HEK293T (cell line): ENCODE results near the gene SLC5A10.

Experiments
- CTCF ChIA-PET: fragments of 350-600 bp; formaldehyde crosslinking; extraction: SDS; loops from one replicate; lab custom pipeline; 2021; ENCODE audit warnings: antibody characterized with exemption, inconsistent platforms; lab: Yijun Ruan, JAX
- POLR2A ChIA-PET: fragments of 350-600 bp; formaldehyde crosslinking; extraction: SDS; loops from one replicate; lab custom pipeline; 2020; ENCODE audit warnings: antibody characterized with exemption, inconsistent platforms; lab: Yijun Ruan, JAX
- DNase-seq: peaks from one replicate; pipeline ENCODE4 v3.0.0; 2012; ENCODE audit warnings: mixed read lengths; ENCODE audit errors: extremely low spot score
- ARNT ChIP-seq: fragments of 450-650 bp; IDR thresholded peaks from 2 replicates; pipeline ENCODE4 v1.6.1; 2017; ENCODE audit warnings: mild to moderate bottlenecking
- BHLHE40 ChIP-seq: fragments of 450-650 bp; IDR thresholded peaks from 2 replicates; pipeline ENCODE4 v1.6.1; 2016; ENCODE audit warnings: mild to moderate bottlenecking, moderate library complexity, borderline replicate concordance
- CTBP1 ChIP-seq: fragments of 450-650 bp; IDR thresholded peaks from 2 replicates; pipeline ENCODE4 v1.6.1; 2016; ENCODE audit warnings: borderline replicate concordance
- ELF4 ChIP-seq: fragments of 450-650 bp; IDR thresholded peaks from 2 replicates; pipeline ENCODE4 v1.6.1; 2017; ENCODE audit warnings: antibody characterized with exemption
- FOXA1 ChIP-seq: fragments of 450-650 bp; IDR thresholded peaks from 2 replicates; pipeline ENCODE4 v1.6.1; 2016; ENCODE audit warnings: mild to moderate bottlenecking
- FOXK2 ChIP-seq: fragments of 450-650 bp; IDR thresholded peaks from 2 replicates; pipeline ENCODE4 v1.6.1; 2016; ENCODE audit warnings: mild to moderate bottlenecking
- FOXM1 ChIP-seq: fragments of 450-650 bp; IDR thresholded peaks from 2 replicates; pipeline ENCODE4 v1.6.1; 2017; ENCODE audit warnings: mild to moderate bottlenecking, borderline replicate concordance
- HDGF ChIP-seq: fragments of 450-650 bp; IDR thresholded peaks from 2 replicates; pipeline ENCODE4 v1.6.1; 2017; ENCODE audit warnings: antibody characterized with exemption, borderline replicate concordance
- L3MBTL2 ChIP-seq: fragments of 450-650 bp; conservative IDR thresholded peaks from 2 replicates; pipeline ENCODE4 v1.6.1; 2016; ENCODE audit warnings: mild to moderate bottlenecking
- LEF1 ChIP-seq: fragments of 450-650 bp; IDR thresholded peaks from 2 replicates; pipeline ENCODE4 v1.6.1; 2017; ENCODE audit warnings: mild to moderate bottlenecking, borderline replicate concordance
- NFRKB ChIP-seq: fragments of 450-650 bp; IDR thresholded peaks from 2 replicates; pipeline ENCODE4 v1.6.1; 2016; ENCODE audit warnings: mild to moderate bottlenecking, moderate library complexity
- SP1 ChIP-seq: fragments of 450-650 bp; IDR thresholded peaks from 2 replicates; pipeline ENCODE4 v1.6.1; 2017
- SUZ12 ChIP-seq: fragments of 450-650 bp; IDR thresholded peaks from 2 replicates; pipeline ENCODE4 v1.6.1; 2016; ENCODE audit warnings: mild to moderate bottlenecking
- TARDBP ChIP-seq: fragments of 450-650 bp; IDR thresholded peaks from 2 replicates; pipeline ENCODE4 v1.6.1; 2016
- ZNF384 ChIP-seq: fragments of 450-650 bp; IDR thresholded peaks from 2 replicates; pipeline ENCODE4 v1.6.1; 2016
- TF ChIP-seq, protein P1 (sequence below): fragments of 450-650 bp; IDR thresholded peaks from 2 replicates; pipeline ENCODE4 v1.6.1; 2016

Gene SLC5A10

DNA sequence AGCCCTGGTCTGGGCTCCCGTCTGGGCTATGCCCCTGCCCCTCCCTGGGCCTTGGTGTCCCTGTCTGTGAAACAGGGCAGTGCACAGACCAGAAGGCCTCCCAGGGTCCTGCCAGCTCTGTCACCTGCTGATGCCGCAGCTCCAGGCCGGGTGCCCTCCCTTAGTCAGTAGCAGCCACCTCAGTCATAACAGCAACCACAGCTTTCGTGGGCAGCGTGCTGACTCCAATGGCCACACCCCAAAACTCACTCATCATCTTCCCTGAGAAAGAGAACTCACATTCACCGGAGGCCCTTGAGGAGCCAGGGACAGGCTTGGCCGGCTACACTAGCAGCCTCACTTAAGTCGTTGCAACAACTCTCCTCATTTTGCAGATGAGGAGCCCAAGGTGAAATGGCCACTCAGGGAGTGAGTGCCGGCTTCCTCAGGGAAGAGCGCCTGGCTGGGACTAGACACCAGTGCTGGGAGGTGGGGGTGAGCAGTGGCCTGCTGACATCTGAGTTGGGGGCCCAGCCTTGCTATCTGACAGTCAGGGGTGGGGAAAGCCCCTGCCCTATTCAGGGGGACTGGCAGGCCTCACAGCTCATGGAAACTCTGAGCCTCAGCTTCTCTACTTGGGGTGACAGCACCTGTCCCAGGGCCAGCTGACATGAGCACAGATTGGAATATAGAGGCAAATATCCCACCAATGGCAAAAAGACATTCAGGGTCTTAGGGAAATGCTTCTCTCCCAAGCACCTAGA, 22.6 kb downstream of the SLC5A10 start:
- DNase-seq: no peak
- ChIA-PET CTCF (no interaction called here), POLR2A (interaction anchor here (0.7 kb wide), 1 partner anchor 17 kb away, joined by 4 read pairs; no protein-coding TSS in a partner anchor)
- no peak for TF ChIP-seq L3MBTL2

DNA sequence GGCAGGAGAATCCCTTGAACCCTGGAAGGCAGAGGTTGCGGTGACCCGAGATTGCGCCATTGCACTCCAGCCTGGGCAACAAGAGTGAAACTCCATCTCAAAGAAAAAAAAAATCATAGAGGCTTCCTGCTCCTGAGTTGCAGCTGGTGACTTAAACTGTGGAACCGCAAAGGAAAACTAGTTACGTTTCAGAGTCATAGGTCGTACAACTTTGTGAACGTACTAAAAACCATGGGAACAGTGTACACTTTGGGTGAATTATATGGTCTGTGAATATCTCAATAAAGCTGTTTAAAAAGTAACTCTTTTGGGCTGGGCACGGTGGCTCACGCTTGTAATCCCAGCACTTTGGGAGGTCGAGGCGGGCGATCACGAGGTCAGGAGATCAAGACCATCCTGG, 23.6 kb downstream of the SLC5A10 start:
- CTCF ChIA-PET: interaction anchor here (0.6 to 0.9 kb wide), 2 partner anchors 15 to 24 kb away, joined by 3 to 4 read pairs; partner anchors contain the start of gene SLC5A10
- POLR2A ChIA-PET: interaction anchor here (1.3 kb wide), 1 partner anchor 27 kb away, joined by 3 read pairs; no protein-coding TSS in a partner anchor
- no peak for TF ChIP-seq ZNF384
- no peak for TF ChIP-seq NFRKB
- no peak for TF ChIP-seq CTBP1
- no peak for TF ChIP-seq LEF1
- no peak for DNase-seq

DNA sequence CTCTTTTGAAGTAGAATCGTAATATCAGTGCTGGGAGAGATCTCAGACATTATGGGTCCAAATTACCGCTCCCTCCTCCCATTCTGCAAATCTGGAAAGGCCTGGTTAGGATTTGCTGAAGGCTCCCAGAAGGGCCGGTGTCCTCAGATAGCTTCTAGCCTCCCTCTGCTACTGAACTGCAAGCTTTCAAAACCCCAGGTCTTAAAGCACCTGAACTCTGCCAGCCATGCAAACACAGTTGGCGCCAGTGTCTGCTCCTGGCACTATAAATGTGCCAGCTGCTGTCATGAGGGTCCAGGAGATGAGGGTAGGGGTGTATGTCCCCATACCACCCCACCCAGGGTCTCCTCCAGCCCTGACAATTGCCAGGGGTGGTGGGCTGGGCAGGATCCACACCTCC, 24.2 kb downstream of the SLC5A10 start:
- CTCF ChIA-PET: no interaction called here
- no peak for DNase-seq
- POLR2A ChIA-PET: interaction anchor here (1.3 kb wide), 1 partner anchor 26 kb away, joined by 3 read pairs; no protein-coding TSS in a partner anchor
- TF ChIP-seq FOXA1: no peak

DNA sequence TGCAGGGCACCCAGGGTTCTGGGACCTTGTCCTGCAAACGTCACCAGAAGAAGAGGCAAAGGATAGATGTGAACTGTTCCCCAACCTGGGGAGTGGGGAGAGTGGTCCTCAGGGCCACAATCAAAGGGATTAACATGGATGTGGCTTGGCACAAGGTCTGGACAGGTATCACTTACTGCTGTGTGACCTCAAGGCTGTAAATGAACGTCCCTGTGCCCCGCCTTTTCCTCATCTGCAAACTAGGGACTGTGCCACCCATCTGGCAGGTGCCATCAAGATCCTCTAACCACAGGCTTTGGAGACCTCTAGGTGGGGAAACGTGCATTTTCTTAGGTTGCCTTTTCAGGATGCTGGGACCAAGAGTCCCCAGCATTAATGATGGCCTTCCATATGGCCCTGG, 25.1 kb downstream of the SLC5A10 start:
- ChIA-PET POLR2A (interaction anchor here (1.3 kb wide), 1 partner anchor 25 kb away, joined by 3 read pairs; no protein-coding TSS in a partner anchor), CTCF (no interaction called here)
- TF ChIP-seq SUZ12: no peak
- TF ChIP-seq NFRKB: no peak
- TF ChIP-seq FOXA1: no peak
- no peak for TF ChIP-seq ARNT
- no peak for TF ChIP-seq ZNF384
- no peak for TF ChIP-seq FOXM1
- TF ChIP-seq LEF1: no peak
- TF ChIP-seq TARDBP: no peak
- no peak for TF ChIP-seq BHLHE40
- no peak for TF ChIP-seq FOXK2
- TF ChIP-seq CTBP1: no peak
- TF ChIP-seq HDGF: no peak
- TF ChIP-seq, protein P1, sequence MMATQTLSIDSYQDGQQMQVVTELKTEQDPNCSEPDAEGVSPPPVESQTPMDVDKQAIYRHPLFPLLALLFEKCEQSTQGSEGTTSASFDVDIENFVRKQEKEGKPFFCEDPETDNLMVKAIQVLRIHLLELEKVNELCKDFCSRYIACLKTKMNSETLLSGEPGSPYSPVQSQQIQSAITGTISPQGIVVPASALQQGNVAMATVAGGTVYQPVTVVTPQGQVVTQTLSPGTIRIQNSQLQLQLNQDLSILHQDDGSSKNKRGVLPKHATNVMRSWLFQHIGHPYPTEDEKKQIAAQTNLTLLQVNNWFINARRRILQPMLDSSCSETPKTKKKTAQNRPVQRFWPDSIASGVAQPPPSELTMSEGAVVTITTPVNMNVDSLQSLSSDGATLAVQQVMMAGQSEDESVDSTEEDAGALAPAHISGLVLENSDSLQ: no peak
- no peak for TF ChIP-seq L3MBTL2
- TF ChIP-seq ELF4: no peak
- no peak for TF ChIP-seq SP1
- DNase-seq: no peak

DNA sequence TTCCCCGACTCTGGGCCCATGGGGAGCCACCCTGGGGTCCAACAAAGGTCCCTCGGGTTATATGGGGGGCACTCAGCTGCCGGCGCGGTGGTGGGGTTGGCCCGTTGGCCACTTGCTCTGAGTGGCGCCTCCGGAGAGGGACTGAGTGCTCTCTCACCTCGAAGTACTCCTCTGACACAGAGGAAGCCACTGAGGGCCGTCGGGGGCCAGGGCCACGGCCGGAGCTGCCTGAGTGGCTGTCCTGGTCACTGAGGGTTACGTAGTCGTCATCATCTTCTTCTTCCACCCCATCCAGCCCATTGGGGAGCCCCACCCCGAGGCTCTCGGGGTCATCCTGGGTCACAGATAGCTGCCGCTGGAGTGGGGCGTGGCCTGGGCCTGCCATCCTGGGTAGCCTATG, 25.7 kb downstream of the SLC5A10 start:
- POLR2A ChIA-PET: no interaction called here
- DNase-seq: no peak
- CTCF ChIA-PET: interaction anchor here (1.3 kb wide), 1 partner anchor 17 kb away, joined by 6 read pairs; no protein-coding TSS in a partner anchor
- TF ChIP-seq ZNF384 (no peak), NFRKB (no peak), FOXA1 (no peak), LEF1 (no peak), CTBP1 (no peak), ARNT (no peak), FOXM1 (no peak), BHLHE40 (no peak), TARDBP (no peak), FOXK2 (no peak), SP1 (no peak), HDGF (no peak), SUZ12 (no peak), L3MBTL2 (no peak), ELF4 (no peak)
- TF ChIP-seq, protein P1: no peak

DNA sequence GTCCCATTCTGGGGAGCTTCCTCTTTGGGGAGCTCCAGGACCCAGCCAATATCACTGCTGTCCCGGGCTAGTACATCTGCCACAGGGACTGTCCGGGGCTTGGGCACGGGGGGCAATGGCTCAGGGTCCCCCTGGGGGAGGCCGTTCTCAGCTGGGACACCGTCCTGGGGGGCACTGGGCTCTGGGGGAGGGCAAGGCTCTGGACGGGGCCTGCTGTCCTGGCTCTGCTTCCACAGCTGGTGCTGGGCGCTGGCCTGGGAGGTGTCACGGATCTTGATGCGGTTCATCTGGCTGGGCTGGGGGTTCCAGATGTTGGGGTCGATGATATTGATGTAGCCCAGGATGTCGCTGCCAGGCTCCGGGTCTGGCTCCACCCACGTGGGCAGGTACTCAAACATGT, 26.1 kb downstream of the SLC5A10 start:
- ChIA-PET POLR2A (interaction anchor here (2.1 kb wide), 1 partner anchor 13 kb away, joined by 5 read pairs; no protein-coding TSS in a partner anchor), CTCF (interaction anchor here (1.3 kb wide), 1 partner anchor 17 kb away, joined by 6 read pairs; no protein-coding TSS in a partner anchor)
- no peak for DNase-seq
- TF ChIP-seq CTBP1 (no peak), SUZ12 (no peak), LEF1 (no peak), TARDBP (no peak), SP1 (no peak), FOXA1 (no peak), ELF4 (no peak), L3MBTL2 (no peak), BHLHE40 (no peak), FOXM1 (no peak), HDGF (no peak), FOXK2 (no peak), ZNF384 (no peak), NFRKB (no peak), ARNT (no peak)
- TF ChIP-seq, protein P1: no peak
